ENCODE data around the gene PTGR2.

Gene PTGR2

GRCh38 chr14:73809391-73809790 lies 42.2 kb upstream of the PTGR2 start:
- TF ChIP-seq, protein P1, sequence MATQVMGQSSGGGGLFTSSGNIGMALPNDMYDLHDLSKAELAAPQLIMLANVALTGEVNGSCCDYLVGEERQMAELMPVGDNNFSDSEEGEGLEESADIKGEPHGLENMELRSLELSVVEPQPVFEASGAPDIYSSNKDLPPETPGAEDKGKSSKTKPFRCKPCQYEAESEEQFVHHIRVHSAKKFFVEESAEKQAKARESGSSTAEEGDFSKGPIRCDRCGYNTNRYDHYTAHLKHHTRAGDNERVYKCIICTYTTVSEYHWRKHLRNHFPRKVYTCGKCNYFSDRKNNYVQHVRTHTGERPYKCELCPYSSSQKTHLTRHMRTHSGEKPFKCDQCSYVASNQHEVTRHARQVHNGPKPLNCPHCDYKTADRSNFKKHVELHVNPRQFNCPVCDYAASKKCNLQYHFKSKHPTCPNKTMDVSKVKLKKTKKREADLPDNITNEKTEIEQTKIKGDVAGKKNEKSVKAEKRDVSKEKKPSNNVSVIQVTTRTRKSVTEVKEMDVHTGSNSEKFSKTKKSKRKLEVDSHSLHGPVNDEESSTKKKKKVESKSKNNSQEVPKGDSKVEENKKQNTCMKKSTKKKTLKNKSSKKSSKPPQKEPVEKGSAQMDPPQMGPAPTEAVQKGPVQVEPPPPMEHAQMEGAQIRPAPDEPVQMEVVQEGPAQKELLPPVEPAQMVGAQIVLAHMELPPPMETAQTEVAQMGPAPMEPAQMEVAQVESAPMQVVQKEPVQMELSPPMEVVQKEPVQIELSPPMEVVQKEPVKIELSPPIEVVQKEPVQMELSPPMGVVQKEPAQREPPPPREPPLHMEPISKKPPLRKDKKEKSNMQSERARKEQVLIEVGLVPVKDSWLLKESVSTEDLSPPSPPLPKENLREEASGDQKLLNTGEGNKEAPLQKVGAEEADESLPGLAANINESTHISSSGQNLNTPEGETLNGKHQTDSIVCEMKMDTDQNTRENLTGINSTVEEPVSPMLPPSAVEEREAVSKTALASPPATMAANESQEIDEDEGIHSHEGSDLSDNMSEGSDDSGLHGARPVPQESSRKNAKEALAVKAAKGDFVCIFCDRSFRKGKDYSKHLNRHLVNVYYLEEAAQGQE (IDR thresholded peaks at IDR 0.05; ENCODE audit: insufficient read depth in 1 of 2, low read depth in 2 of 2, low read length in 2 of 2), result no peak
- TF ChIP-seq POLR2AphosphoS5 (IDR thresholded peaks at IDR 0.05; ENCODE audit: low read depth, low read length) (no peak), SIN3A (IDR thresholded peaks at IDR 0.05; ENCODE audit: borderline replicate concordance, insufficient read depth, low read length) (no peak), FOXP2 (optimal IDR thresholded peaks at IDR 0.05; ENCODE audit: borderline replicate concordance, extremely low read depth, extremely low read length, insufficient read depth) (no peak), TAF1 (IDR thresholded peaks at IDR 0.05; ENCODE audit: borderline replicate concordance, insufficient read depth, low read length) (no peak)

DNA sequence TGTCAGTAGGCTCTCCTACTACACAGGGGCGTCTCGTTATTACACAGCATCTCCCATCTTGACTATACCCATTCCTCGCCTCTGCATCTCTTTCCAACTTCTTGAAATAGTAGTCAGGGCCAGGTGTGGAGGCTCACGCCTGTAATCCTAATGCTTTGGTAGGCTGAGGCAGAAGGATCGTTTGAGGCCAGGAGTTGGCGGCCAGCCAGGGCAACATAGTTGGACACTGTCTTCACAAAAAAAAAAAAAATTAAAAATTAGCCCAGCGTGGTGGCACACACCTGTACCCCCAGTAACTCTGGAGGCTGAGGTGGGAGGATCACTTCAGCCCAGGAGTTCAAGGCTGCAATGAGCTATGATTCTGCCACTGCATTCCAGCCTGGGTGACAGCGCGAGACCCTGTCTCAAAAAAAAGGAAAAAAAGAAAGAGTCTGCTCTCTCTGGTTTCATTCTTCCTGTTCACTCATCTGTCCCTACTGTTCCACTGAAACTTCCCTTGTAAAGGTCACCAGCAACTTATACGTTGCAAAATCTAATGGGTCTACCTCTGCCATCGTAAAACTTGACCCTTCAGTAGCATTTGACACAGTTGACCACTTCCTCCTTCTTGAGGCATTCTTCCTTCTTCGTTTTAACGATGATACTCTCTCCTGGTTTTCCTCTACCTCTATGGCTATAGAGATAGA lies 41.0 kb upstream of the PTGR2 start:
- TF ChIP-seq FOXP2 (optimal IDR thresholded peaks at IDR 0.05; ENCODE audit: borderline replicate concordance, extremely low read depth, extremely low read length, insufficient read depth), result no peak
- no peak for TF ChIP-seq POLR2AphosphoS5 (IDR thresholded peaks at IDR 0.05; ENCODE audit: low read depth, low read length)
- TF ChIP-seq, protein P1 (IDR thresholded peaks at IDR 0.05; ENCODE audit: insufficient read depth in 1 of 2, low read depth in 2 of 2, low read length in 2 of 2), result no peak
- no peak for TF ChIP-seq TAF1 (IDR thresholded peaks at IDR 0.05; ENCODE audit: borderline replicate concordance, insufficient read depth, low read length)
- no peak for TF ChIP-seq SIN3A (IDR thresholded peaks at IDR 0.05; ENCODE audit: borderline replicate concordance, insufficient read depth, low read length)

GRCh38 chr14:73811164-73811503 lies 40.5 kb upstream of the PTGR2 start:
- TF ChIP-seq TAF1 (IDR thresholded peaks at IDR 0.05; ENCODE audit: borderline replicate concordance, insufficient read depth, low read length) (no peak), FOXP2 (optimal IDR thresholded peaks at IDR 0.05; ENCODE audit: borderline replicate concordance, extremely low read depth, extremely low read length, insufficient read depth) (no peak), POLR2AphosphoS5 (IDR thresholded peaks at IDR 0.05; ENCODE audit: low read depth, low read length) (no peak), SIN3A (IDR thresholded peaks at IDR 0.05; ENCODE audit: borderline replicate concordance, insufficient read depth, low read length) (no peak)
- TF ChIP-seq, protein P1 (IDR thresholded peaks at IDR 0.05; ENCODE audit: insufficient read depth in 1 of 2, low read depth in 2 of 2, low read length in 2 of 2), result no peak

DNA sequence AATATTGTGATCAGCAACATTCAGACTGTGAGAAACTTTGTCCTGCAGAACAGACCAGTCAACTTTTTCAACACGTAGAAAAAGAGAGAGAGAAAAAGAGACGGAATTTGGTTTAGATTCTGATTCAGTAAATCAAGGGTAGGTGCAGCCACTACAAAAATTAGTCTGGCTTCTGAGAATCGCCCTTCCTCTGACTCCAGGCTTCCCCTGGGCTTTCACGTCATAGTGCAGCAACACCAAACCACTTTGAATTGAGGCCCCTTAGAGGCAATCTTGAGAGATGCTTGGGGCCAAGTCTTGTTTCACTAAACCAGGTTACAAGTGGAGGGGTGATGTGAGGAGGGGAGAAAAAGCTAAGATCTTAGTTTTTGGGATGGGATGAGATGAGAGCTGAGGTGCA lies 37.5 kb upstream of the PTGR2 start:
- TF ChIP-seq POLR2AphosphoS5 (IDR thresholded peaks at IDR 0.05; ENCODE audit: low read depth, low read length), result no peak
- TF ChIP-seq FOXP2 (optimal IDR thresholded peaks at IDR 0.05; ENCODE audit: borderline replicate concordance, extremely low read depth, extremely low read length, insufficient read depth), result no peak
- TF ChIP-seq TAF1 (IDR thresholded peaks at IDR 0.05; ENCODE audit: borderline replicate concordance, insufficient read depth, low read length), result no peak
- no peak for TF ChIP-seq SIN3A (IDR thresholded peaks at IDR 0.05; ENCODE audit: borderline replicate concordance, insufficient read depth, low read length)
- TF ChIP-seq, protein P1 (IDR thresholded peaks at IDR 0.05; ENCODE audit: insufficient read depth in 1 of 2, low read depth in 2 of 2, low read length in 2 of 2), result no peak

Data from PFSK-1 (cell line).